Stimulated activated CD8-positive, alpha-beta memory T cell treated with anti-CD3 and anti-CD28 coated beads, Interleukin-15, amount 100 ng/mL, for 4 hours (primary cell): ENCODE measurements around the gene PTPRG.

ENCODE experiments used
- DNase-seq, 2 donors: peaks; one replicate each; pipeline ENCODE4 v3.0.0-alpha.2; 2020; ENCODE audit warnings: low read depth in 2 of 2

The PTPRG gene

GRCh38 chr3:61618231-61618630 lies 56.9 kb downstream of the PTPRG start:
- no peak for DNase-seq

GRCh38 chr3:61618871-61619270 lies 57.5 kb downstream of the PTPRG start:
- DNase-seq: no peak

DNA sequence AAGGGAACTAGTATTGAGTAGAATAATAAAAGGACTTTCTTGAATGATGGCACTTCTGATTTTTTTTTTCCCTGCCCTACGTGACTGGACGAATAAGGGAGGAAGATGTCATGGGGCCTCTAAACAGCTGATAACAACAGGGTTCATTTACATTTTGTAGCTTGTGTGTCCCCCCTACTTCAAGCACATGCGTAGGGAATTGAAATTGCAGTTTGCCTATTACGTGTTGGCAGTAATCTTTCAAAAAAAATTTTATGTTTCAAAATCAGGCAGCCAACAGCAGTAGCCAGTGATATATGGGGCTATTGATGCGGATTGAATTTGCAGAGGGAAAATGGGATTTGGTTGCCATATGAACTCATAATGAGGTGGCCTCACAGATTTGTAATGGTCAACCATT lies 58.7 kb downstream of the PTPRG start:
- no peak for DNase-seq

GRCh38 chr3:61624300-61624699 lies 62.9 kb downstream of the PTPRG start:
- DNase-seq: no peak

DNA sequence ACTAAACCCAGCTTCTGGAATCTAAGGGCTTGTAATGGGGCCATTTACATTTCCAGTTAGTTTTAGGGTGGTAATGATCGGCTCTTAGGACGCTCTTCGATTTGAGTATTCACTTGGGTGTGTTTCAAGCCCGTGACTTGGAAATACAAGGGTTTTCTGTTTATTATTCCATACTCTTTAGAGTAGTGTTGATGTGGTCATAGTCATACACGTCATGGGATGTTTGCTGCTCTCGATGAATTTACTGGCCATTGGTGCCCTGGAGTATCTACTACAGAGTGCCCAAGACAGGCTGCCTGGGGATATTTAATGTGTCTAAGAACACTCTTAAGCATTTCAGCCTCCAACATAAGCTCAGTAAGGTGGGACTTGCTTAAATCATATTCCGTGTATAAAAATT lies 64.1 kb downstream of the PTPRG start:
- no peak for DNase-seq

- no peak for DNase-seq
Measured at GRCh38 chr3:61626484-61626883, 65.1 kb downstream of the PTPRG start.

GRCh38 chr3:61627768-61628185 lies 66.4 kb downstream of the PTPRG start:
- no peak for DNase-seq

DNA sequence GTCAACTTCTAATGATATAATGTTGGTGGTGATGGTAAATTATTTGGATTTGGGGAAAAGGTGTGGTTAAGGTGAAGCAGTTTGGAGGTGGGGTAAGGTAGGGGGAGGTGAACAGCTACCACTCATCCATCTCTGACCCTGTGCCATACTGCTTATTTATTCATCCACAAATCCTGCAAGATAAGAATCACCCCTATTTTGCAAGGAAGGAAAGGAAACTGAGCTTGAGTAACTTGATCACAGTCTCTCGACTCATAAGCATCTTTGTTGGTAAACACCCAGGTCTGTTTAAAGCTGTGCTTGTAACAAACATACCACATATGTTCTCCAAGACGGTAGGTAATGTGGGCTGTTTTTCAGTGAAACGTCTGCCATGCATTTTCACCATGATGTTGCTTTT lies 67.3 kb downstream of the PTPRG start:
- no peak for DNase-seq

DNA sequence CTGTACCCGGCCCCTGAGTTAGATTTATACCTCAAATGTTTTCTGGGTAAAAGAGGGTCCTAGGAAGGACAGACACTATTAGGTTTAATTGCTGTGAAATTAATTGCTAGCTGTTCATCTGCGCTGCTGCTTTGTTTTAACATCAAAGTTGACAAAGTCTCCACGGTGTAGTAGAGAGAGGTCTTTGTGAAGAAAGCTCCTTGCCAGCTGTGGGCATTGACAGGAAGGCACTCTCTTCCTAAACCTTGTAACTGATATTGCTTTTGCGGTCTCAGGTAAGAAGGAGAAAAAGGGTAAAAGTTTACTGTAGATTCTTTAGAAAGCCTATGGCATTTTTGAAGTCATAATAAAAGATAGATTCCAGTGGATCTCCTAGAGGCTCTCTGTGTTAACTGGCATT lies 68.1 kb downstream of the PTPRG start:
- DNase-seq: no peak

DNA sequence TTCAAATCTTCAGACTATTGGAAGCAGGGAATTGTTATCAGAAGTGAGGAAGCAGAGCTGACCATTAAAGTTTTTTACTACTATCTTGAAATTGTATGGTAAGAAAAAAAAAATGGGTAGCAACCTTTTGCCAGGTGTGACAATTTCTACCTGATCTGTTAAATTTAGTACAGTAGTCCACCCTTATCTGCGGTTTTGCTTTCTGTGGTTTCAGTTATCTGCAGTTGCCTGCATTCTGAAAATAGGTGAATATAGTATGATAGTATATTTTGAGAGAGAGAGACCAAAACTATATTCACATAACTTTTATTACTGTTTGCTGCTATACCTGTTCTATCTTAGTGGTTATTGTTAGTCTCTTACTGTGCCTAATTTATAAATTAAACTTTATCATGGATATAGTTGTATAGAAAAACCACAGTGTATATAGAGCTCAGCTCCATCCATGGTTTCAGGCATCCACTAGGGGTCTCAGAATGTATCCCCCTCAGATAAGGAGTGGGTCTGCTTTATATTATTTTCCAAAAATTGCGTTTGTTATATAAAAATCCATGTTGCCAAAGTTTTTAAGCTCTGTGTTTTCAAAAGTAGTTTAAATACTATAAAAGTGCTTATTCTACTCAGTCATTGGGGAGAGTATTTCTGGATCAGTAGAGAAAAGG lies 69.9 kb downstream of the PTPRG start:
- no peak for DNase-seq

DNA sequence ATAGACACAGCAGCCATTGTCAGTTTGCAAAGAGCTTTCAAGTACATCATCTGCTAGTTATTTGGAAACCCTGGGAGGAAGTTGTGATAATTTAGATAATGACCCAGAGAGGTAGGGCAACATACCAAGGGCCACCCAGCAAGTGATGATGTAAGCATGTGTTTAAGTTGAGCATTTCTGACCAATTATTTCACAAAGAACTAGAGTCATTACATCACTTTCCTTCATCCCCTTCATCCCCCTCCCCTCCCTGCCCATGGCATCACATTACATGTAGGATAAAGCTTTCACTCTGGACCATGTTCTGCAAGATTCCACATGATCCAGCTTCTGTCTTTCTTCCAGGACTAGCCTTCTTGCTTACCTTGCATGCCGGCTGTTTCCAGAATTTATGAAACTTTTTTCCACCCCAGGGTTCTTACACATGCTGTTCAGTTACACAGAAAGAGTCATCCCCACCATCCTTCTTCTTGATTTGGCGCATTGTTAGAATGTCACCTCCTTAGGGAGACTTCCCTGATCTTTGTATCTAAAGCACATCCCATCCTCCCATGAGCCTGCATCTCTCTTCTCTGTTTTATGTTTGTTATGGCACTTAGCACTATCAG lies 71.3 kb downstream of the PTPRG start:
- no peak for DNase-seq

DNA sequence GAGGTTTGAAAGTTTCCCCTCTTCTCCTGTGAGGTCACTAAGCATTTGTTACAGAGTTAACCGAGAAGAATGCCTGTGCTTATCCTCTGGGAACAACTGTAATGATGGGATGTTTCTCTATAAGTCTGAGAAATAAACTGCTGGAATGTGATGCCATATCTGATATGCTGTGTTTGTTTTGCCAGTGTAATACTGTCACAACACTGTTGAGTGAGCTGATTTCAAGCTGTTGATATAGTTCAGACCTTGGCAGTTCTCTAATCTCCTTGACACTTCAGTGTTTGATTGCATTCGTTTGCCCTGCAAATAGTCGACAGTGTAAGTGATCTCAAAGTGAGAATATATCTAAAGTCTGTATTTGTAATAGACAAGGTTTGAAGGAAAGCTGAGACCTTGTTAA lies 73.3 kb downstream of the PTPRG start:
- DNase-seq: no peak

DNA sequence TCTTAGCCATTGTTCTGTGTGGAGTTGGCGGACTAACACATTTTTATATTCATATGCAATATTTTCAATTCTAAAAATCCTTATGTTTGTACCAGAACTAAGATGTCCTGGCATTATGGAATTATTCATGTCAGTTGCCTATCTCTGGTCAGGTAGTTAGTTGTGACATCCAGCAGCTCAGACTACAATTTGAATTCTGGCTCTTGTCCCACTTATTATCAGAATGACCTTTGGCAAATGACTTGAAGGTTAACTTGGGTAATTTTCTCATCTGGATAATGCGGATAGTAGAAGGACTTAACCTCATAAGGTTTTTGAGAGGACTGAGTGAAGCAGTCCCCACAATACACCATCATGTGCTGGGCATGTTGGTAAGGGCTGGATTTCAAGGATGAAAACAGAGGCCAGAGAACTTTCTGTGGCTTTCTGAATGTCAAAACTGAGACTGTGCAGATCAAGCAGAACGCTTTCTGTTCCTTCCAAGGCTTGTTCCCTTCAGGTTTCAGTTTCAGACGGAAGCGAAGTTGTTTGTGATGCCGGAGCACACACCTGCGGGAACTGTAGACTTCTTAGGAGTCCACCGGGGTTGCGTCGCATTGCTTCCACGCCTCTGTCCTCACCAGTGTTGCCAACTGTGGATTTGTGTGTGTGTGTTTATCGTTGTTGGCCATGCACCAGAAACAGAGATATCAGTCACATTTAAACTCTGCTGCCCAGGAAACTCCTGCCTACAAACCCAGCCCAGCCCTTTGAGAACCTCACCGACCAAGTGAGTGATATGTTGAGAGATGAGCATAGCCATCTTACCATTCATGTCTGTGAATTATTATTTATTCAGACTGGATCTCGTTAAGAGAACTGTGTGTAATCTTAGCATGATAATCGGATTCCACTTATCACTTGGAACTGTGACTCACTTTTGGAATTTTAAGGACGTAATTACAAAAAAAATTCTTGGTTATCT lies 76.0 kb downstream of the PTPRG start:
- DNase-seq: no peak

- DNase-seq: no peak
Measured at GRCh38 chr3:61638741-61639140, 77.4 kb downstream of the PTPRG start.

- DNase-seq: no peak
Measured at GRCh38 chr3:61639991-61640390, 78.6 kb downstream of the PTPRG start.

- DNase-seq: no peak
Measured at GRCh38 chr3:61645148-61645547, 83.8 kb downstream of the PTPRG start.

GRCh38 chr3:61646360-61646759 lies 85.0 kb downstream of the PTPRG start:
- DNase-seq: no peak

DNA sequence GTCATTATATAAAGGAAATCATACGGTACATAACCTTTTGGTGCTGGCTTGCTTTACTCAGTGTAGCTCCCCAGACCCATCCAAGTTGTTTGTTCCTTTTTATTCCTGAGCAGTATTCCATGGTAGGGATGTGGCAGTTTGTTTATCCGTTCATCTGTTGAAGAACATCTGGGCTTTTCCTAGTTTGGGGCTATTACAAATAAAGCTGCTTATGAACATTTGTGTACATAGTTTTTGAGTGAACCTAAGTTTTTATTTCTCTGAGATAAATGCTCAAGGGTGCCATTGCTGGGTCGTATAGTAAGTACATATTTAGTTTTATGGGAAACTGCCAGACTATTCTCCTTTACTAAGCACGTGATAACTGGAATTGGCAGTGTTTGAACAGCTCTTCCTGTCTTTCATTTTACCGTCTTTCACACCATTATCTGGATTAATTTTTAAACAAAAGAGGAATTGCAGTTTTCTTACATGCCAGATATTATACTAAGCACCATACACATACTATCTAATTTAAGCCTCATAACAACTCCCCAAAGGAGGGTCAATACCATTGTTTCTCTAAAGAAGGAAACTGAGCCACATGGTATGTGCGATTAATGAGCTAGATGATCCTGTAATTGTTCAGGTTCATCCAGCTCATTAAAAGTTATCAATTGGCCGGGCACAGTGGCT lies 85.6 kb downstream of the PTPRG start:
- DNase-seq: no peak

- no peak for DNase-seq
Measured at GRCh38 chr3:61648481-61648880, 87.1 kb downstream of the PTPRG start.

DNA sequence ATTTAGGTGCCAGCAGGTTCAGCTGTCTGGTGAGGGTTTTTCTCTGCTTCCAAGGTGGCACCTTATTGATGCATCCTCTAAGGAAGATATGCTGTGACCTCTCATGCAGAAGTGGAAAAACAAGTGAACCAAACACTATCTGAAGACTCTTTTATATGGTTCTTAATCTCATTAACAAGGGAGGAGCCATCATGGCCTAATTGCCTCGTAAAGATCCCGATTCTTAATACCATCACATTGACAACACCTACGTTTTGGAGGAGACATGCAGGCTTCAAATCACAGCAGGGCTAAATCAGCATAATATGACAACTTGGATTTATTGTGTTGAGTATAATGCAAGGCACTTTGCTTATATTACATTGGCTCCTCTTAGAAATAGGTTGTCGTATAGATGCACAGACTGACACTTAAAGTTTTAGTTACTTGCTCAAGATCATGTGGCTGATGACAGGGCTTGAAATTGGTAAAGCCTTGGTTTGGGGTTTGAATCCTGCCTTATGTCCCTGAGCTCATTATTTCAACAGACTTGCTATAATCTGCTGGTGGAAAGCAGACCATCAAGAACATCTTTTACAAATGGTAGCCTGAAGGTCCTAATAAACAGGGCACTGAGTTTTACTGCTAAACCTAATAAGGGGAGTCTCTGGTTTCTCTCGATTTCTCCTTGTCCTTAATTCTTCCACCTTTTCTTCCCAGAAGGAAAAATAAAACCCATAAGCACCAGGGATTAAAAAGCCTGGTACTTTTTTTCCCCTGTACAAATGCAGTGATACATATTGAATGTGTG lies 88.2 kb downstream of the PTPRG start:
- no peak for DNase-seq

GRCh38 chr3:61650276-61650675 lies 88.9 kb downstream of the PTPRG start:
- DNase-seq: no peak
